HG03103 (cell line): Measurements from ENCODE around the gene MMD2.
"Not testable (repeated sequence)": the region's sequence is repeated elsewhere in the genome, so short reads cannot be mapped to it uniquely, and the experiment has no call there.

Experiments used
- ATAC-seq: cut with Tn5 transposase; IDR thresholded peaks from one replicate; pipeline ENCODE4 v1.9.1; 2021; ENCODE audit warnings: low read depth; ENCODE audit not compliant: unreplicated experiment

MMD2 gene, protein sequence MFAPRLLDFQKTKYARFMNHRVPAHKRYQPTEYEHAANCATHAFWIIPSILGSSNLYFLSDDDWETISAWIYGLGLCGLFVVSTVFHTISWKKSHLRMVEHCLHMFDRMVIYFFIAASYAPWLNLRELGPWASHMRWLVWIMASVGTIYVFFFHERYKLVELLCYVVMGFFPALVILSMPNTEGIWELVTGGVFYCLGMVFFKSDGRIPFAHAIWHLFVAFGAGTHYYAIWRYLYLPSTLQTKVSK

DNA sequence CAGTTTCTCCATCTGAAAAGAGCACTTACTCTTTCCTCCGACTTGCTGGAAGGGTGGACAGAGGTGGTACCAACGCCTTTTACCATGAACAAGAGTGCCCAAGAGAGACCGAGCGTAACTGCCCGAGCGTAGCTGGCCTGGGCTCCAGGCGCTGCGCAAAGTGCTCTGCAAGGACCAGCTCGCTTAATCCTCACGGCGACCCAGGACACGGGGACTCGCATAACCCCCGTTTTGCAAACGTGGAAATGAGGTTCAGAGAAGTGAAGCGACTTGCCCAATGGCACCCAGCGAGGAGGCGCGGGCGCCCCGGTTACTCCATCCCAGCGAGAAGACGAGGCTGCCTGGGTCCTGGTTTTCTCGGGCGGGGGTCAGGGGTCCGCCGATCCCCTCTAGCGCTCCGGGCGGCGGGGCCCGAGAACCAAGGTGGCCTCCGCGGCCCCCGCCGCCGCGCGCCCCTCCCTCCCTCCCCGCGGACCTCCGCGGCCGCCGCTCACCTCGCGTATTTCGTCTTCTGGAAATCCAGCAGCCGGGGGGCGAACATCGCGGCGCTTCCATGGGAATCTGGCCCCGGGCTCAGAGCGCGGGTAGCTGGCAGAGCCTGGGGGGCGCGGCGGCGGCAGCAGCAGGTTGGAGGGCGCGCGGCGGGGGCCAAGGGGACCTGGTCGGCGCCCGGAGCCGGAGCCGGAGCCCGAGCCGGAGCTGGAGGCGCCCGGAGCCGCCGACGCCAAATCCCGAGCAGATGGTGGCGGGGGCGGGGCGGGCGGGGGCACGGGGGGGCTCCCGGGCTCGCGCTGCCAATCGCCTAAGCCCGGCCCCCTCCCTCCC, at the start of gene MMD2:
TSS of gene MMD2 (minus strand) at position 711 of the 825 bp plus-strand sequence. CDS start at position 541, 170 bp downstream.
- ATAC-seq = no peak

DNA sequence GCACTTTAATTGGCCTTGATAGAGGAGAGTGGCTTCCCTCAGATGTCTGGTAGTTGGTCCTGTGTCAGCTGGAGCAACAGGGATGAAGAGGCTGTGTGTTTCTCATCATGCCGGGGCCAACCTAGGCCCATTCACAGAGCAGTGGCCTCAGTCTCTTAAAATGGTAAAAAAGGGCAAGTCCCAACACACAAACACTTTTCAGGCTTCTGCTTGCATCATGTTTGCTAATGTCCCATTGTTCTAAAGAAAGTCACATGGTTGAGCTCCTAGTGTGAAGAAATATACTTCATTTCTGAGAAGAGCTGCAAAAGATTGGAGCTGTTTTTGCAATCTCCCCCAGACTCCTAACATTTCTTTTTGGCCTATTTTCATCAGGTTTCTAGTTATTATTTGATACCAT, 46.1 kb upstream of the MMD2 start:
- no peak for ATAC-seq

DNA sequence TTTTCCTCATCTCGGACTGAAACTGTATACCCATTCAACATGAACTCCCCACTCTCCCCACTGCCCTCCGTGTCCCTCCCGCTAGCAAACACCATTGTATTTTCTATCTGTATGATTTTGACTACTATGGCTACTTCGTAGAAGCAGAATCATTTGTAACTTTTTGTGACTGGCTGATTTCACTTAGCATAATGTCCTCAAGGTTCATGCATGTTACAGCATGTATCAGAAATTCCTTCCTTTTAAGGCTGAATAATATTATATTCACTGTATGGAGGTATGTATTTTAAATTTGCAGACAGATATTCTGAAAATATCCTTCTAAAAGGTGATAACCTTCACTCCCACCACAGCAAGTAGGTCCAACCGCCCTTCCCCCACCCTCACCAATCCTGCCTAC, 42.9 kb upstream of the MMD2 start:
- no peak for ATAC-seq

DNA sequence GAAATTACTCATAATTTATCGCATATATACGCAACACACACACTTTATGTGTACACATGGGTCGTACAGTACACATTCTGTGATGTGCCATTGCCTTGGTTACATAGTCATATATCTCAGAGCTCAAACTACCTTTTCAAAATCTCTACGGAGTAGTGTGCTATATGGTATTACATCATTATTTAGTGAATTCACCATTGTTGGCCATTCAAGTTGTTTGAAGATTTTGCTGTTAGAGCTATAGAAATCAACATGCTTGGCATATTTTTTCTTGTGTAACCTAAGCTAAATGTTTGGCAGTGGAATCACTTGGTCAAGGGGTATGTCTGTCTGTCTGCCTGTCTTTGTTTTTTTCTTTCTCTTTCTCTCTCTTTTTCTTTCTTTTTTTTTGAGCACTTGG, 42.0 kb upstream of the MMD2 start:
- ATAC-seq = no peak

DNA sequence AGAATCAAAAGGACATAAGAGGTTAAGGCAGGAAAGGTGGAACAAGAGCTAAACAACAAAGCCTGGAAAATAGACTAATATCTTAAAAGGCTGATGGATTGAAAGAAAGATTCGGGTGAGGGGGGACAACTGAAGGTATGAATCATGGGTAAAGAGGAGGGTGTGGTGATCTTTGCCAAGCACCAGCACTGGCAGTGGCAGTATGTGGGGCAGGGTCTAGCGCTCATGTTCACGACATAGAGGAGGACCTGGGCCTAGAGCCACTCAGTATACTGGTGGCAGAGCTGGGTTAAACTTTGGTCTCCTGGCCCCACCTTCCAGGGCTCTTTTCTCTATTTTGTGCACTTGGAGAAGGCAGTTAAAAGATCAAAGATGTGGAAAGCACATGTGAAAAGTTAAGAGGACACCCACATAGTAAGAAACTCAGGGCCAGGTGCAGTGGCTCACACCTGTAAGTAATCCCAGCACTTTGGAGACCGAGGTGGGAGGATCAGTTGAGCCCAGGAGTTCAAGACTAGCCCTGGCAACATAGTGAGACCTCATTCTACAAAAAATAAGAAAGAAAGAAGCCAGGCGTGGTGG, 40.5 kb upstream of the MMD2 start:
- no peak for ATAC-seq

DNA sequence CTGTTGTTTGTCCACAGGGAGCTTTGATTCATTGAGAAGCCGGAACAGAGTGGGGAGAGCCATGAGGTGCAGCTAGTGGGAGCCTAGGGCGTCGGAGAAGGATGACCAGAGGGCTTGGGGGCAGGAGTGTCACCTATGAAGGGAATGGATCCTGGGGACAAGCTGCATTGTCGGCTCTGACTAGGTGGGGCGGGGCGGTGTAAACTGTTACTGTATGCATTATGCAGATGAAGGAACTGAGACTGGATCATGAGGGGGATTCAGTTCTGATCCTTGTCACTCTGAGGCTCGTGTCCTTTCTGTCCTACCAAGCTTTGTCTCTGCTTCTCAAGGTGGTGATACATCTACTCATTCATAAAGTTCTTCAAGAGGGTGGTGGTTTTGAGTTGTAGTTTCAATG, 39.9 kb upstream of the MMD2 start:
- no peak for ATAC-seq

DNA sequence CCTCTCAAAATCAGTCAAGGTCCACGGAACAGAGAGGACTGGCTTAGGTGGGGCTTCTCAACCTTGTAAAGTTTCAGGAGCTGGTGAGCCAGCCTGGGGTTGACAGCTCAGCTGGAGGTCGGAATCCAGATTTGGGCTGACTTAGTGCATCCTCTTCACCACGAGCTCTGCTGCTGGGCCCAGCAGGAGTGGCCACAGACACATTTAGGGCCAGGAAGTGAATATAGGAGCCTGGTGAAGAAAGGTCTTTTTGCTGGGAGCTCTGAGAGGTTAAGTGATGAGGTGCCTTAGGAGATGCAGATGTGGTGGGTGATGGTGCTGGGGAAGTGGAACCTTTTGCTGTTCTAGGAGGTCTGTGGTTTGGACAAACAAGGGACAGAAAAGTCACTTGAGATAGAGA, 39.3 kb upstream of the MMD2 start:
- ATAC-seq = no peak

DNA sequence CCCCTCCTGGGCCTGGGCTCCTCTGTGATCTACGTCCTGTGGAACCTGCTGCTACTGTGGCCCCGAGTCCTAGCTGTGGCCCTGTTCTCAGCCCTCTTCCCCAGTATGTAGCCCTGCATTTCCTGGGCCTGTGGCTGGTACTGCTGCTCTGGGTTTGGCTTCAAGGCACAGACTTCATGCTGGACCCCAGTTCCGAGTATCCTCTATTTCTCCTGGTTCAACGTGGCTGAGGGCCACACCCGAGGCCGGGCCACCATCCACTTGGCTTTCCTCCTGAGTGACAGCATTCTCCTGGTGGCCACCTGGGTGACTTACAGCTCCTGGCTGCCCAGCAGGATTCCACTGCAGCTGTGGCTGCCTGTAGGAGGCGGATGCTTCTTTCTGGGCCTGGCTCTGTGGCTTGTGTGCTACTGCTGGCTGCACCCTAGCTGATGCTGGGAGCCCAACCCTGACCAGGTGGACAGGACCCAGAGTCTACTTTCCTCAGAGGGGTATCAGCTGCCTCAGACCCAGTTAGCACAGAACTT, 37.8 kb upstream of the MMD2 start:
- no peak for ATAC-seq

DNA sequence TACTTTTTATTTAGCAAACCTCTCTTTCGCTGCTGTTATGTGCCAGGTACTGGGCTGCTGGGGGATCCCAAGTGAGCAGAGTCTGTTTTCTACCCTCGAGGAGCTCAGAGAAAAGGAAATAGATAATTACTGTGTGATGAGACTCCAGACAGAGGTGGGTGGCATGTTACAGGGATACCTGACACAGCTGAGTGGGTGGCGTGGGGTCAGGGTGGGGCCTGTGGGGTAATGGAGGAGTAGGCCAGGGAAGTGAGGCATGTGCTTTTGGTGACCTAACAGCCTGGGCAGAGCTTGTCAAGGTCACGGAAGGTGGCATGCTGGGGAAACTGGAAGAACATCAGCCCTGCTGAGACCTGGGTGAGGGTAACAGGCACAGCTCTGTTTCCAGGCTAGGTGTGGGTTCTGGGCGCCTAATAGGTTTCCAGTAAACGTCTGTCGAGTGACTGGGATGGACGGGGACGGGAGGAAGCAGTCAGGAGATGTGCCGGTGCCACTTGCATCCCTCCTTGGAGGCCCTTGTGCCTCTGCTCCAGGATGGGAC, 36.5 kb upstream of the MMD2 start:
- ATAC-seq = no peak

DNA sequence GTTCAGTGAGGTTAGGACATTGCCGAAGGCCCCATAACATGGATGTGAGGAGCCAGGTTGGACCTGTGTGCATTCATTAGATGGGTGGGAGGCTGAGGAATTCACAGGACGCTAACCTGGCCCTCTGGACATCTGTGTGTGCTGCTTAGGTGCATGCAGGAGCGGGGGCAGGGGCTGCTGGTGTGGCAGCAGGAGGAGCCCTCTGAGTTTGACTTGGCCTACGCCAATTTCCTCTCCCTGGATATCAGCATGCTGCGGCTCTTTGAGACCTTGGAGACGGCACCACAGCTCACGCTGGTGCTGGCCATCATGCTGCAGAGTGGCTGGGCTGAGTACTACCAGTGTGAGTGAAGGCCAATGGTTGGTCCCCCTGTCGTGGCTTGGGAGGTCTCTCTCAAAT, 34.5 kb upstream of the MMD2 start:
- no peak for ATAC-seq

DNA sequence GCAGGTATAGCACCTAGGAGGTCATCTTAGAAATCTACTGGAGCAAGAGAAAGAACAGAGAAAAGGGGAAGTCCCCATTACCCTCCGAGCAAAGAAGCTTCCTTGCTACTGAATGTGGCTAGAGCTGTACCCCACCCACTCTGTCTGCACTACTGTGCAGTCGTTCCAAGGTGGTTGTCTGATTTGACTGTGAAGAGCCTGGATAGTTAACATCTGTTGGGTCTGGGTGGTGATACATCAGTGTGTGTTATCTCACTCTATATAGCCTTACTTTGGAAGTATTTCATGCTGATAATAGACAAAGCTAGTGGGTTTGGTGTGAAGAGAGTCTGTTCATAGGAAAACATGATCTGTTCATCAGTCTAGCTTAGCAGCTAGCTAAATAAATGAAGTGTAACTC, 23.8 kb upstream of the MMD2 start:
- ATAC-seq = not testable (repeated sequence)

DNA sequence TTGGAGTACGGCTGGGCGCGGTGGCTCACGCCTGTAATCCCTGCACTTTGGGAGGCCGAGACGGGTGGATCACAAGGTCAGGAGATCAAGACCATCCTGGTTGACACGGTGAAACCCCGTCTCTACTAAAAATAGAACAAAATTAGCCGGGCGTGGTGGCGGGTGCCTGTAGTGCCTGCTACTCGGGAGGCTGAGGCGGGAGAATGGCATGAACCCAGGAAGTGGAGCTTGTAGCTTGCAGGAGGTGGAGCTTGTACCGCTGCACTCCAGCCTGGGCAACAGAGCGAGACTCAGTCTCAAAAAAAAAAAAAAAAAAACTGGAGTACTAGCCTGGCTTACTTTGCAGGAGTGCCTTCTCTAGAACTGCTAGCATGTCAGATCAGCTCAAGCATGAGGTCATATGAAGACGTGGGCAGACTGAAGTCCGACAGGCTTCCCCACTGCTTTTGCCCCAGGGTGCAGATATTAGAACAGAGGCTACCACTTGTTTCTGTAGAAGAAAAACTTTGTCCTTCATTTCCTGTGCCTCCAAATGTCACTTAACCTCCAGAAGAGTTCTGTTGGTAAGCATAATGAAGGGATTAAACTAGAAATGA, 22.4 kb upstream of the MMD2 start:
- not testable (repeated sequence) for ATAC-seq

DNA sequence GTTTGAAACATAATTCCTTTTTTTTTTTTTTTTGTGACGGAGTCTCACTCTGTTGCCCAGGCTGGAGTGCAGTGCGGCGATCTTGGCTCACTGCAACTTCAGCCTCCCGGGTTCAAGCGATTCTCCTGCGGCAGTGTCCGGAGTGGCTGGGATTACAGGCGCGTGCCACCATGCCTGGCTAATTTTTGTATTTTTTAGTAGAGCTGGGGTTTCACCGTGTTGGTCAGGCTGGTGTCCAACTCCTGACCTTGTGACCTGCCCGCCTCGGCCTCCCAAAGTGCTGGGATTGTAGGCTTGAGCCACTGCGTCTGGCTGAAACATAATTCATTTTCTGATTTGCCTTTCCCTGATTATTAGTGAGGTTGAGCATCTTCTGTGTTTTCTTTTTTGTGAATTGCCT, 16.6 kb upstream of the MMD2 start:
- not testable (repeated sequence) for ATAC-seq

DNA sequence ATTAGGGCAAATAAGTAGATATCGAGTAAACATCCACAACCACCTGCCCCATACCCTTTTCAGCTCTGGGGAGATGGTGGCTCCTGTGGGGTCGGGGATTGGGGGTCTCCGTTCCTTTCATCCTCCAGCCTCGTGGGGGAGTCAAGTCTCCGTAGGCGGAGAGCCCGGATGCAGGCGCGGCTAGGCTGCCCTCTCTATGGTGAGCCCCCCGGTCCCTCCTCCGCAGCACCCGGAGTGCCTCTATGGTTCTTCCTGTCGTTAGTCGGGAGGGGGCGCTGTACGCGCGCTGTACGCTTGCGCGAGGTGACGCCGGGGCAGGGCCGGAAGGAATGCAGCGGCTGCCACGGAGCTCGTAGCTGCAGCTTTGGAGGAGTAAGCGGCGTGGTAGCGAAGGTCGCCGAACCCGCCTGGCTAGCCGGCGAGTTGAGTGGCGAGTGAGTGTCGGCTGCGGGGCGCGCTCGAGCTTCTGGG, 14.8 kb upstream of the MMD2 start:
- ATAC-seq = peak; percentile 95

DNA sequence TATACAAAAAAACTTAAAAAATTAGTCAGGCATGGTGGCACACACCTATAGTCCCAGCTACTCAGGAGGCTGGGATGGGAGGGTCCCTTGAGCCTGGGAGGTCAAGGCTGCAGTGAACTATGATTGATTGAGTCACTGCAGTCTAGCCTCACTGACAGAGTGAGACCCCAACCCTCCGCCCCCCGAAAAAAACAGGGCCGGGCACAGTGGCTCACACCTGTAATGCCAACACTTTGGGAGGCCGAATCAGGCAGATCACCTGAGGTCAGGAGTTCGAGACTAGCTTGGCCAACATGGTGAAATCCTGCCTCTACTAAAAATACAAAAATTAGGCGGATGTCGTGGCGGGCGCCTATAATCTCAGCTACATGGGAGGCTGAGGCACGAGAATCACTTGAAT, 13.5 kb upstream of the MMD2 start:
- ATAC-seq = not testable (repeated sequence)

DNA sequence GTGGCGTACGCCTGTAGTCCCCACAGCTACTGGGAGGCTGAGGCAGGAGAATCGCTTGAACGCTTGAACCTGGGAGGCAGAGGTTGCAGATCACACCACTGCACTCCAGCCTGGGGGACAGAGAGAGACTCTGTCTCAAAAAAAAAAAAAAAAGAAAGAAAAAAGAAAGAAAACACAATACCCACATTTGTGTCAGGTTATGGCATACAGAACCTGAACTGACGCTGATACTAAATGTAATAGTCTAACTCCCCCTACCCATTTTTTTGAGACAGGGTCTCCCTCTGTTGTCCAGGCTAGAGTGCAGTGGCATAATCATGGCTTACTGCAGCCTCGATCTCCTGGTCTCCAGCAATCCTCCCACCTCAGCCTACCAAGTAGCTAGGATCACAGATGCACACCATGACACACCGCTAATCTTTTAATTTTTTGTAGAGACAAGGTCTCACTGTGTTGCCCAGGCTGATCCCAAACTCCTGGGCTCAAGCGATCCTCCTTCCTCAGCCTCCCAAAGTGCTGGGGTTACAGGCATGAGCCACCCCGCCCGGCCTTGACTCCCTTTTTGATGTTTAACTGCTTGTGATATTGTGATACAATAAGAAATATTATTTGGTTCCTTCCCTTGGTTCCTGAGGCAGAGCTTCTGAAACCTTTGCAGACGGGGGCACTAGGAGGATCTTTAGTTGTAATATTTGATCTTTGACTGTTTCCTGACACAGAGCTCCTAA, 6.5 kb upstream of the MMD2 start:
- ATAC-seq = no peak

DNA sequence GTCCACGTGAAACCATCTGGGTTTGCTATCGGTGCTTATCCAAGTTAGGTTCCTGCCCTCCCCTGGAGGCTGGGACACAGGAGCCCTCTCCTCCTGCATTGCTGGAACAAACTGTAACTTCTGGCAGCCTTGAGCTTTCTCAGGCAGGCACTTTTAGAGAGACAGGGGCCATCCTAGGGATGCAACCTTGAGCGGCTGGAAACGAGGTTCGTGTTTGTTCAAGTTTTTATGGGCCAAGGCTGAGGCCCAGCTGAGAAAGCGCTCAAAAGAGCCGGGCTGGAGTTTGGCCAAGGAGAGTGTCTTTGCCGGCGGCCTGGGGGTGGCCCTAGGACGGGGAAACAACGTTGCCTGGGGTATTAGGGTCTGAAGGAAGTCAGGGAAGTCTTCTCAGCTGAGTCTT, 5.5 kb upstream of the MMD2 start:
- no peak for ATAC-seq

DNA sequence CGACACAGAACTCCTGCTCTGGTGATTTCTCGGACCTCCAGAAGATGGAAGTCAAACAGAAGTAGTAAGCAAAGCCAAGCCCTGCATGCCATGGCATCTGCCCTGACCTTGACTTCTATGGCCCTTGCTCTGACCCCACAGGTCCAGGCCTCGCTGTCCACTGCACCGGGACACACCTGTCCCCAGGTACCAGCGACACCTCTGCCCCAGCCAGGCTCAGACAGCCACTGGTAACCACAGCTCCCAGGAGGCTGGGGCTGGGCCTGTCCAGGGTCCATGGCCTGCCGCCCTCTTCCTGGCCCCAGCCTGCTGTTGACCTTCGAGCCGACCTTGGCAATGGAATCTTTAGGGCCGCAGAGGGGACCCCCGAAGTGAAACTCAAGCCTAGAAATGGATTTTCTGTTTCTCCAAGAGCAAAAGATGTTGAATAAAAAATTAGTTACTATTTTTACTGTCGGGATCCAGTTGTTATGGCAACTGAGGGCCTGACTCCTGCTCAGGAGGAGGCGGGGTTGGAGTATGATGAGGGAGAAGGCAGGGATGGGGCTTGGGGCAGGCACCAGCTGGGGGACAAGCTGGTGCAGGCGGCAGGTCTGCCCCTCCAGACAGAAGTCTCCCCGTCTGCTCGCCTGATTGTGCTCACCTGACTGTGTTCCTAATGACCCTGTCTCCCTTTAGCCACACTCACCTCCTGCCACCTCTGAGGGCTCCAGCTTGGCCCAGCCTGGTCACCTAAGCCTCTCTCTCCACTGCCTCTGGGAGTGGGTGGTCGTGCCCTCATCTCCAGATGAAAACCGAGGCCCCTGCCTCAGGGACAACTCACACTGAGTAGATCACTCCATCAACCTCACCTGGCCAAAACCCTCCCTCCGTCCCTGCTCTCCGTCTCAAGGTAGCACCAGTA, 4.1 kb upstream of the MMD2 start:
- no peak for ATAC-seq

DNA sequence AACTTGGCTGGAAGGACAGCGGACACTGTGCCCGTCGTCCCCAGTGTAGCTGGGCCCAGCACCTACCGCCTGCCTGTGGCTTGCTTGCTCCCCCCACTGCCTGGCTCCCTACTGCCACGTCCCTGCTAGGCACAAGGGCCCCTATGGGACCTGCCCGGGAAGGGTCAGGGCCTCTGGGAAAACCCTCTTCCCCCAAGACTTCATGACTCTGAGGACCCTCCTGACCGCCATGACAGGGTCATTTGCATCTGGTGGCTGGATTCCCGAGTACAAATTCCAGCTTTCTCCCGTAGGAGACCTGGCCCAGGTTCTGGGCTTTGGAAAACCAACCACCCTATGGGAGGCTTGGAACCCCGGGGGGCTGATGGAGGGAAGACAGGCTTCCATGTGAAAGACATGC, 1.4 kb upstream of the MMD2 start:
- no peak for ATAC-seq
